SU-DHL-6 (cell line): ENCODE results near the gene BET1.

ENCODE experiments used
- H2AFZ ChIP-seq: fragments of 200-600 bp; sonication (generic); 2 replicates; pipeline ENCODE4 v1.6.1; 2014; ENCODE audit warnings: low read depth, mild to moderate bottlenecking, moderate library complexity, mixed read lengths, antibody characterized with exemption, low read length; ENCODE audit not compliant: severe bottlenecking
- H3F3A ChIP-seq: fragments of 200-600 bp; shearing (Covaris generic); 2 replicates; pipeline ENCODE4 v1.6.0; 2016; ENCODE audit warnings: antibody characterized with exemption, mild to moderate bottlenecking; ENCODE audit not compliant: insufficient read depth
- H3K27ac ChIP-seq: fragments of 200-600 bp; sonication (generic); 2 replicates; pipeline ENCODE4 v1.5.1; 2016; ENCODE audit warnings: low read depth, mild to moderate bottlenecking, low read length, moderate library complexity, mixed read lengths
- H3K27me3 ChIP-seq: fragments of 200-600 bp; sonication (generic), shearing (Covaris generic); 2 replicates; pipeline ENCODE4 v1.6.0; 2014; ENCODE audit warnings: mild to moderate bottlenecking, low read length
- H3K36me3 ChIP-seq: fragments of 200-600 bp; sonication (generic); 2 replicates; pipeline ENCODE4 v1.6.1; 2014; ENCODE audit warnings: mild to moderate bottlenecking, low read length, mixed read lengths
- H3K4me2 ChIP-seq: fragments of 300-600, 200-600 bp; shearing (Covaris generic), sonication (generic); 2 replicates; pipeline ENCODE4 v1.6.0; 2014; ENCODE audit warnings: low read length, low read depth, mild to moderate bottlenecking; ENCODE audit not compliant: poor library complexity, severe bottlenecking
- H3K4me3 ChIP-seq: fragments of 200-600 bp; sonication (generic); 2 replicates; pipeline ENCODE4 v1.5.1; 2014; ENCODE audit warnings: antibody characterized with exemption, low read length, mild to moderate bottlenecking, mixed read lengths; ENCODE audit not compliant: insufficient read depth, poor library complexity, severe bottlenecking
- H3K79me2 ChIP-seq: fragments of 200-600 bp; sonication (generic); 2 replicates; pipeline ENCODE4 v1.6.1; 2014; ENCODE audit warnings: mild to moderate bottlenecking, low read length, moderate library complexity; ENCODE audit not compliant: insufficient read depth
- H3K9ac ChIP-seq: fragments of 200-600 bp; sonication (generic); 2 replicates; pipeline ENCODE4 v1.7.0; 2014; ENCODE audit warnings: mild to moderate bottlenecking, low read length
- H3K9me2 ChIP-seq: fragments of 200-600 bp; sonication (generic); replicated peaks from 2 replicates; pipeline ENCODE4 v1.6.1; 2014; ENCODE audit warnings: low read length; ENCODE audit not compliant: insufficient read depth
- H3K9me3 ChIP-seq: fragments of 200-600 bp; sonication (generic); 2 replicates; pipeline ENCODE4 v1.6.1; 2014; ENCODE audit warnings: low read length, mixed read lengths; ENCODE audit not compliant: insufficient read depth
- H4K20me1 ChIP-seq: fragments of 200-600 bp; sonication (generic); 2 replicates; pipeline ENCODE4 v1.6.1; 2014; ENCODE audit warnings: low read depth, mild to moderate bottlenecking, antibody characterized with exemption, low read length, moderate library complexity, mixed read lengths
- CTCF ChIP-seq: fragments of 200-600 bp; sonication (generic); IDR thresholded peaks from one replicate; pipeline ENCODE4 v1.5.1; 2017; ENCODE audit warnings: antibody characterized with exemption, mild to moderate bottlenecking, low read length, moderate library complexity; ENCODE audit not compliant: insufficient read depth, poor library complexity, severe bottlenecking
- EZH2phosphoT487 ChIP-seq: fragments of 200-600 bp; sonication (generic), shearing (Covaris generic); conservative IDR thresholded peaks from 2 replicates; pipeline ENCODE4 v1.6.1; 2018; ENCODE audit warnings: mild to moderate bottlenecking, antibody characterized with exemption, low read length, moderate library complexity, mixed read lengths

The BET1 gene

GRCh38 chr7:93992421-93993110, 11.6 kb downstream of the BET1 start:
- Histone ChIP-seq H3K27me3 (no peaks in the 10 kb centered on the region), H3K79me2 (no peaks in the 10 kb centered on the region), H3K27ac (no peak overlapping the region), H3K36me3 (peaks cover 20% of the 10 kb centered on the region), H3K9ac (no peak overlapping the region), H3K9me2 (no peaks in the 10 kb centered on the region), H3K4me2 (no peak overlapping the region), H3K9me3 (no peaks in the 10 kb centered on the region), H3F3A (peaks cover 7% of the 10 kb centered on the region; the same call in 1 of the 2 replicates), H3K4me3 (no peak overlapping the region), H2AFZ (no peak overlapping the region), H4K20me1 (no peaks in the 10 kb centered on the region)
- TF ChIP-seq EZH2phosphoT487 (no peak), CTCF (no peak)

GRCh38 chr7:93987297-93987696, 16.9 kb downstream of the BET1 start:
- Histone ChIP-seq H3K9me2 (no peaks in the 10 kb centered on the region), H3K4me2 (no peak overlapping the region), H3K4me3 (no peak overlapping the region), H3K79me2 (no peaks in the 10 kb centered on the region), H2AFZ (no peak overlapping the region), H3K9me3 (no peaks in the 10 kb centered on the region), H3K9ac (no peak overlapping the region), H4K20me1 (no peaks in the 10 kb centered on the region), H3K27ac (no peak overlapping the region), H3F3A (peaks cover 4% of the 10 kb centered on the region; the same call in 1 of the 2 replicates), H3K36me3 (no peaks in the 10 kb centered on the region), H3K27me3 (no peaks in the 10 kb centered on the region)
- TF ChIP-seq EZH2phosphoT487, result no peak
- TF ChIP-seq CTCF, result no peak

- Histone ChIP-seq H3K4me3 (no peak overlapping the region), H2AFZ (no peak overlapping the region), H3K27ac (no peak overlapping the region), H3K36me3 (no peaks in the 10 kb centered on the region), H3K9ac (no peak overlapping the region), H3K9me2 (no peaks in the 10 kb centered on the region), H4K20me1 (no peaks in the 10 kb centered on the region), H3K9me3 (no peaks in the 10 kb centered on the region), H3K4me2 (no peak overlapping the region), H3F3A (no peaks in the 10 kb centered on the region; the same call in 1 of the 2 replicates), H3K27me3 (no peaks in the 10 kb centered on the region), H3K79me2 (no peaks in the 10 kb centered on the region)
- no peak for TF ChIP-seq CTCF
- TF ChIP-seq EZH2phosphoT487, result no peak
These were observed 19.1 kb downstream of the BET1 start for GRCh38 chr7:93985101-93985500.
